PC-9 (cell line): ENCODE measurements around the gene POLRMT. TPM values are rescaled to one million over a fixed set of nuclear protein-coding genes. Genes with fewer than 3 reads are reported as not detected.
A peak's percentile ranks its signal among the peaks of the same experiment; 100 is the strongest.

ENCODE experiments used
- Bru-seq: library from RNA; stranded (reverse); fragments of 400-500 nt; gene quantifications from one replicate; lab custom pipeline; 2021; lab: Mats Ljungman, UMichigan
- BruChase-seq, 2 experiments: library from RNA; stranded (reverse); fragments of 400-500 nt; gene quantifications; one replicate each; lab custom pipeline; 2021; lab: Mats Ljungman, UMichigan
- BruUV-seq: library from RNA; stranded (reverse); fragments of 400-500 nt; replicated peaks from 2 replicates; lab custom pipeline; 2021; lab: Mats Ljungman, UMichigan
- CTCF ChIA-PET: fragments of 300-600 bp; sonication (Branson Sonifier 250); formaldehyde crosslinking; loops from one replicate; lab custom pipeline; 2022; ENCODE audit warnings: antibody characterized with exemption; lab: Charles Lee
- POLR2A ChIA-PET: fragments of 300-600 bp; sonication (Branson Sonifier 250); formaldehyde crosslinking; loops from one replicate; lab custom pipeline; 2022; ENCODE audit warnings: antibody characterized with exemption; ENCODE audit not compliant: unreplicated experiment; lab: Charles Lee
- DNase-seq, 2 experiments: peaks; one replicate each; pipeline versions ENCODE4 v3.0.0 to v3.0.0-alpha.2; 2015 to 2022; ENCODE audit warnings: mixed read lengths in 1 of 2
- H2AFZ ChIP-seq: fragments of 200-600 bp; sonication (generic); 2 replicates; pipeline ENCODE4 v1.8.1; 2017; ENCODE audit warnings: antibody characterized with exemption
- H3F3A ChIP-seq: fragments of 200-600 bp; sonication (generic); 2 replicates; pipeline ENCODE4 v1.8.1; 2017; ENCODE audit warnings: antibody characterized with exemption, mild to moderate bottlenecking, low read depth; ENCODE audit not compliant: insufficient read depth
- H3K27ac ChIP-seq: fragments of 200-600 bp; sonication (generic); 2 replicates; pipeline ENCODE4 v1.6.1; 2016; ENCODE audit warnings: mixed run types
- H3K27me3 ChIP-seq: fragments of 200-600 bp; sonication (generic); 2 replicates; pipeline ENCODE4 v1.6.1; 2016; ENCODE audit warnings: low read depth, mixed run types; ENCODE audit not compliant: insufficient read depth
- H3K36me3 ChIP-seq: fragments of 200-600 bp; sonication (generic); 2 replicates; pipeline ENCODE4 v1.6.1; 2016; ENCODE audit warnings: low read depth, mixed run types
- H3K4me1 ChIP-seq: fragments of 200-600 bp; sonication (generic); replicated peaks from 2 replicates; pipeline ENCODE4 v1.6.1; 2016; ENCODE audit warnings: mixed run types; ENCODE audit not compliant: insufficient read depth
- H3K4me2 ChIP-seq: fragments of 200-600 bp; sonication (generic); 2 replicates; pipeline ENCODE4 v1.6.1; 2017; ENCODE audit warnings: mixed run types
- H3K4me3 ChIP-seq: fragments of 200-600 bp; sonication (generic); 2 replicates; pipeline ENCODE4 v1.6.1; 2016; ENCODE audit warnings: mixed run types
- H3K79me2 ChIP-seq: fragments of 200-600 bp; sonication (generic); 2 replicates; pipeline ENCODE4 v1.6.1; 2017; ENCODE audit warnings: low read depth, mixed run types
- H3K9me2 ChIP-seq: fragments of 200-600 bp; sonication (generic); 2 replicates; pipeline ENCODE4 v1.8.1; 2017; ENCODE audit warnings: mild to moderate bottlenecking; ENCODE audit not compliant: insufficient read depth
- H3K9me3 ChIP-seq: fragments of 200-600 bp; sonication (generic); 2 replicates; pipeline ENCODE4 v1.8.1; 2016; ENCODE audit warnings: low read depth; ENCODE audit not compliant: insufficient read depth
- H4K20me1 ChIP-seq: fragments of 200-600 bp; sonication (generic); 2 replicates; pipeline ENCODE4 v1.8.1; 2017; ENCODE audit not compliant: insufficient read depth
- EZH2 ChIP-seq: fragments of 200-600 bp; sonication (generic); IDR thresholded peaks from 2 replicates; pipeline ENCODE4 v1.8.0; 2017; ENCODE audit warnings: antibody characterized with exemption, low read depth
- intact Hi-C: fragments of 100-400 bp; cut with micrococcal nuclease; formaldehyde crosslinking; loops from one replicate; pipeline ENCODE4 v1.10.0; 2022; ENCODE audit not compliant: unreplicated experiment
- long read RNA-seq: library from polyadenylated mRNA; stranded (forward); transcript quantifications from one replicate; pipeline ENCODE4 v2.0.0, GENCODE V29; 2022
- total RNA-seq: library from RNA; stranded (reverse); gene quantifications from 2 replicates; pipeline ENCODE4 v1.2.3, GENCODE V29; 2021
- TF ChIP-seq, protein P1 (sequence below): fragments of 200-600 bp; sonication (generic); conservative IDR thresholded peaks from 2 replicates; pipeline ENCODE4 v1.6.1; 2017; ENCODE audit warnings: mixed run types, antibody characterized with exemption, mild to moderate bottlenecking, moderate library complexity

The POLRMT gene
- total RNA-seq, result 46.4 and 57.1 TPM in 2 replicates
- percentile 43 among the genes with signal in this experiment for Bru-seq, nascent RNA
- BruChase-seq, experiment 1, labeled RNA remaining after a 2-hour chase, result percentile 61 among the genes with signal in this experiment
- percentile 78 among the genes with signal in this experiment for BruChase-seq, experiment 2, labeled RNA remaining after a 6-hour chase
- long read RNA-seq, transcript POLRMT-202 (21 exons, 3,835 nt), result major isoform, 61 of 105 reads
- long read RNA-seq, partial matches to known transcripts, result 14 of 105 reads
- long read RNA-seq, other reads (novel, unspliced or antisense), result 30 of 105 reads

DNA sequence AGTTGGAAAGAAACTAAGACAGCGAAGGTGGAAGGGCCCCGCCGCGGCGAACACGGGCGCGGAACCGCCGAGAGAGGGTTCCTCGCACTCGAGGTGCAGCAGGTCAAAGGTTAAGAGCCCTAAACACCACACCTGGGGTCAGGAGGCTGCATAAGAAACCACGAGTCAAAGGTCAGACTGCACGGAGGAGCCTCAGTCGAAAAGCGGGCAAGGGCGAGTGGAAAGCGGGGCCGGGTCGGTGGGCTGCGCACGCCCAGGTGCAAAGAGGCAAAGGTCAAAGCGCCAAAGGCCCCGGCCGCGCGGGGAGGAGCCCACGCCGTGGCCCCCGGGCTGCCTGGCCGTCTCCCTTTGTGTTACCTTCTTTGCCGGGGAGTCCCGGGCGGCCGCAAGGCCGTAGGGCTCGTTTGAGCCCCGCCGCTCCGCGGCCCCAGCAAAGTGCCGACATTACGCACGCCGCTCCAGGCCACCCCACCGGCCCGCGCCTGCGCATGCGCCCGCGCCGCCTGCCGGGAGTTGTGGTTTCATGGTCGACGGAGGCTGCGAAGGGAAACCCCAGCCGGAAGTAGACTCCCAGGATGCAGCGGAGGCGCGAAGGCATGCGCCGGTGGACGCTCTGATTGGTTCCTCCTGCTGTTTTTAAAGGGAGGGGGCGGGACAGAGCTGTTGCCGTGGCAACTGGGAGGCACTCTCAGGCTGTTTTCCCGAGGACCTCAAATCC is at the start of gene POLRMT:
Gene POLRMT, minus strand, starts transcription at position 470 of the 718 bp plus-strand sequence. Its CDS starts 25 bp downstream, at position 445.
- Histone ChIP-seq H4K20me1 (peaks cover 11% of the 10 kb centered on the region), H3K9me2 (no peaks in the 10 kb centered on the region), H3K4me3 (peak within 1 kb of the TSS; percentile 87), H3F3A (peaks cover 8% of the 10 kb centered on the region; the same call in 1 of the 2 replicates), H3K9me3 (no peaks in the 10 kb centered on the region), H3K27me3 (no peaks in the 10 kb centered on the region), H3K27ac (no peak within 1 kb of the TSS), H3K4me1 (peaks cover 8% of the 10 kb centered on the region), H3K79me2 (peaks cover 34% of the 10 kb centered on the region), H3K4me2 (peak within 1 kb of the TSS; percentile 97), H3K36me3 (0 out of 2 replicates have a peak, but pooled peaks cover 7% of the 10 kb centered on the region), H2AFZ (peak within 1 kb of the TSS; percentile 98)
- POLR2A ChIA-PET, result no interaction called here
- peak; percentile 91 to 95 for DNase-seq
- CTCF ChIA-PET, result interaction anchor here (1.2 kb wide), 1 partner anchor 127 kb away, joined by 6 read pairs; no protein-coding TSS in a partner anchor
- intact Hi-C loops, result no loop called here
- no peak for TF ChIP-seq EZH2
- TF ChIP-seq, protein P1, sequence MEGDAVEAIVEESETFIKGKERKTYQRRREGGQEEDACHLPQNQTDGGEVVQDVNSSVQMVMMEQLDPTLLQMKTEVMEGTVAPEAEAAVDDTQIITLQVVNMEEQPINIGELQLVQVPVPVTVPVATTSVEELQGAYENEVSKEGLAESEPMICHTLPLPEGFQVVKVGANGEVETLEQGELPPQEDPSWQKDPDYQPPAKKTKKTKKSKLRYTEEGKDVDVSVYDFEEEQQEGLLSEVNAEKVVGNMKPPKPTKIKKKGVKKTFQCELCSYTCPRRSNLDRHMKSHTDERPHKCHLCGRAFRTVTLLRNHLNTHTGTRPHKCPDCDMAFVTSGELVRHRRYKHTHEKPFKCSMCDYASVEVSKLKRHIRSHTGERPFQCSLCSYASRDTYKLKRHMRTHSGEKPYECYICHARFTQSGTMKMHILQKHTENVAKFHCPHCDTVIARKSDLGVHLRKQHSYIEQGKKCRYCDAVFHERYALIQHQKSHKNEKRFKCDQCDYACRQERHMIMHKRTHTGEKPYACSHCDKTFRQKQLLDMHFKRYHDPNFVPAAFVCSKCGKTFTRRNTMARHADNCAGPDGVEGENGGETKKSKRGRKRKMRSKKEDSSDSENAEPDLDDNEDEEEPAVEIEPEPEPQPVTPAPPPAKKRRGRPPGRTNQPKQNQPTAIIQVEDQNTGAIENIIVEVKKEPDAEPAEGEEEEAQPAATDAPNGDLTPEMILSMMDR, result no peak
- no TSS peak for BruUV-seq

DNA sequence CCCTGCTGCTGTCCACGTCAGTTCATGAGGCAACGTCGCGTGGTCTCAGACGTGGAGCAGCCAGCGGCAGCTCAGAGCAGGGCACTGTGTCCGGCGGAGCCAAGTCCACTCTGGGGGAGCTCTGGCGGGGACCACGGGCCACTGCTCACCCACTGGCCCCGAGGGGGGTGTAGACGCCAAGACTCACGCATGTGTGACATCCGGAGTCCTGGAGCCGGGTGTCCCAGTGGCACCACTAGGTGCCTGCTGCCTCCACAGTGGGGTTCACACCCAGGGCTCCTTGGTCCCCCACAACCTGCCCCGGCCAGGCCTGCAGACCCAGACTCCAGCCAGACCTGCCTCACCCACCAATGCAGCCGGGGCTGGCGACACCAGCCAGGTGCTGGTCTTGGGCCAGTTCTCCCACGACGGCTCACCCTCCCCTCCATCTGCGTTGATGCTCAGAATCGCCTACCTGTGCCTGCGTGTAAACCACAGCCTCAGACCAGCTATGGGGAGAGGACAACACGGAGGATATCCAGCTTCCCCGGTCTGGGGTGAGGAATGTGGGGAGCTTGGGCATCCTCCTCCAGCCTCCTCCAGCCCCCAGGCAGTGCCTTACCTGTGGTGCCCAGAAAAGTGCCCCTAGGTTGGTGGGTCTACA is 49.5 kb upstream of the POLRMT start:
- Histone ChIP-seq H3K4me1 (peaks cover 17% of the 10 kb centered on the region), H4K20me1 (no peaks in the 10 kb centered on the region), H3K4me2 (no peak overlapping the region), H3K27ac (no peak overlapping the region), H3K4me3 (no peak overlapping the region), H3K27me3 (0 out of 2 replicates have a peak, but pooled peaks cover 5% of the 10 kb centered on the region), H3K9me2 (no peaks in the 10 kb centered on the region), H2AFZ (no peak overlapping the region), H3K79me2 (peaks cover 18% of the 10 kb centered on the region), H3F3A (peaks cover 22% of the 10 kb centered on the region), H3K9me3 (no peaks in the 10 kb centered on the region), H3K36me3 (no peaks in the 10 kb centered on the region)
- ChIA-PET CTCF (no interaction called here), POLR2A (no interaction called here)
- intact Hi-C loops, result no loop called here
- DNase-seq, result no peak
- BruUV-seq, result no TSS peak
- TF ChIP-seq EZH2, result no peak
- TF ChIP-seq, protein P1, result no peak
